ENCODE data around the gene PSMG4. TPM values are rescaled to one million over a fixed set of nuclear protein-coding genes. Genes with fewer than 3 reads are reported as not detected.

The PSMG4 gene
- total RNA-seq, 2 experiments from 2014 or later = 26.8 to 29.1 TPM

DNA sequence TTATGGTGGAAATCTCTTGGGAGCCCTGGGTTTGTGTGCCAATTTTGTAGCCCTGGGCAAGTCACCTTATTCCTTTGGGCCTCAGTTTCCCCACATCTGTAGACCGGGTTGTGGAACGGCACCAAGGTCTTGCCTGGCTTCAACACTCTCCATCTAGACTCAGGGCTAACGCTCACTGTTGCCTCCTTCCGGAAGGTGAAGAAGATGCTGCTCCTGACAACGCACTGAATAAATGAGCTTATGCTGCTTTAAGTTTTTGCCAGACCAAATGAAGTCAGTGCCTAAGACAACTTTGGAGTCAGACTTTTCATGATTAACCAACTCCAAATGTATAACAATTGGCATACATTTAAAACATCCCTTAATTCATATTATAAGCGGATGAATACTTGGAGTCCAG lies 53.1 kb downstream of the PSMG4 start:
- peaks cover 7% of the 10 kb centered on the region for H3K27me3 Mint-ChIP-seq
- H3K36me3 Mint-ChIP-seq = no peaks in the 10 kb centered on the region
- ATAC-seq (ENCODE audit: low read depth) (no peak), DNase-seq (no peak)
- H3K9me3 Mint-ChIP-seq = no peaks in the 10 kb centered on the region
- H3K4me1 Mint-ChIP-seq = no peaks in the 10 kb centered on the region
- no peak overlapping the region for H3K27ac Mint-ChIP-seq
- no peak overlapping the region for H3K4me3 Mint-ChIP-seq
- POLR2A ChIA-PET = no interaction called here

DNA sequence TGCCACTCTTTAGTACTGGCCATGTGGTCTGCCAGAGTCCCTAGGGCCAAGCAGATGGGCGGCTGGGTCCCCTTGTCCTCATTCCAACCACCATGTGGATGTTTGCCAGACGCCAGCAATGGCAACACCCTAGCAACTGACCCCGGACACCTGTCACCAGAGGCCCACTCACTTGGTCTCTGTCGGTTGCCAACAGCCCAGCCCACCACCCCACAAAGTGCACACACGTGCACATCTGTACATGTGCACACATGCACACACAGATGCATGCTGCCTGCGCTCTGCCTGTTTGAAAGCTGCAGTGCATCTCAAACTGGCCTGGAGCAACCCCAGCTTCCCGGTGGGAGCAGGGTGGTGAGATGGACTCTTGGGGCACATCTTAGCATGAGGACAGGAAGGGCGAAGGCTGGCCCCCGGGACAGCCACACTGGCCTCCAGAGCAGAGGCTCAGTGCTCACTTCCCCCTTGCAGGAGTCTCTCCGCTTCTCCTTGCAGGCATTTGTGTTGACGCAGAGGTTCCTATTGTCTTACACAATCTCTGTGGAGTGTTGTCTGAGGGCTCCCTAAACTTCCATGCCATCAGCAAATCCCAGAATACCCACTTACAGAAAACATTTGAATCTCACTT lies 54.0 kb downstream of the PSMG4 start:
- Mint-ChIP-seq H3K4me1 (peaks cover 2% of the 10 kb centered on the region), H3K27me3 (peaks cover 14% of the 10 kb centered on the region), H3K4me3 (no peak overlapping the region), H3K36me3 (no peaks in the 10 kb centered on the region), H3K9me3 (no peaks in the 10 kb centered on the region), H3K27ac (no peak overlapping the region)
- POLR2A ChIA-PET = no interaction called here
- DNase-seq (no peak), ATAC-seq (ENCODE audit: low read depth) (no peak)

DNA sequence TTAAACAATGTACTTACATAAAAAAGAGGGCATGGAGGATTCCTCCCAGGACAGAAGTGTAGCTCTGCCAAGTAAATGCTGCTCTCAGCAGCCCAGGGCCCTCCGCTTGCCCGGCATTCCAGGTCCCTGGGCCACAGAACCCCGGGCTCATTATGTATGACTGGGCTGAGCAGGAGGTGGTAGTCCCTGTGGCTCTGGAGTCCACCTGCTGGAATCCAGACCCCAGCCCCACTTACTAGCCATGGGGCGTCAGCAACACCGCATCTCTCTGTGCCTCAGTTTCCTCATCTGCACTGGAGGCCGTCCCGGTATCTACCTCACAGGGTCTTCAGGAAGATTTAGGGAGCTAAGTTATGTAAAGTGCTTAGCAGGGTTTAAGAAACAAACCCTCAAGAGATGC lies 55.4 kb downstream of the PSMG4 start:
- Mint-ChIP-seq H3K9me3 (no peaks in the 10 kb centered on the region), H3K27me3 (peaks cover 21% of the 10 kb centered on the region), H3K27ac (no peak overlapping the region), H3K36me3 (no peaks in the 10 kb centered on the region), H3K4me1 (peaks cover 14% of the 10 kb centered on the region), H3K4me3 (no peak overlapping the region)
- DNase-seq = no peak
- ATAC-seq (ENCODE audit: low read depth) = no peak
- POLR2A ChIA-PET = no interaction called here

- no peak for ATAC-seq (ENCODE audit: low read depth)
- H3K9me3 Mint-ChIP-seq = no peaks in the 10 kb centered on the region
- no peak overlapping the region for H3K4me3 Mint-ChIP-seq
- no peaks in the 10 kb centered on the region for H3K36me3 Mint-ChIP-seq
- DNase-seq = no peak
- H3K27me3 Mint-ChIP-seq = peaks cover 22% of the 10 kb centered on the region
- POLR2A ChIA-PET = no interaction called here
- H3K4me1 Mint-ChIP-seq = peaks cover 14% of the 10 kb centered on the region
- no peak overlapping the region for H3K27ac Mint-ChIP-seq
These were observed 56.1 kb downstream of the PSMG4 start for GRCh38 chr6:3314621-3315467.

DNA sequence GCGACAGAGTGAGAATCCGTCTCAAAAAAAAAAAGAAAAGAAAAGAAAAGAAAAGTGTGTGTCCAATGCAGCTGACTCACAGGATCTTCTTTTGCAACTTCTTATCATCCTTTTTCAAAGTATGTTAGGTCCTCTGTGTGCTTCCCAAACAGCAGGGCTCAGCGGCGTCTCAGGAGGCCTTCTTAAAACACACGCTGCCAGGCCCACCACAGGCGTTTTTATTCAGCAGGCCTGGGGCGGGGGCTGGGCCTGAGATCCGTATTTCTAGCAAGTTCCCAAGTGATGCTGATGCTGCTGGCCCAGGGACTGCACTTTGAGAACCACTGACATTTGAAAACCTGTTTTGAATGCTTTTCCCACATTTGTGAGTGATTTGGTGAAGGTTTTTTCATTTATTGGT lies 57.1 kb downstream of the PSMG4 start:
- Mint-ChIP-seq H3K4me1 (peaks cover 14% of the 10 kb centered on the region), H3K27ac (no peak overlapping the region), H3K27me3 (peaks cover 22% of the 10 kb centered on the region), H3K9me3 (no peaks in the 10 kb centered on the region), H3K4me3 (no peak overlapping the region), H3K36me3 (no peaks in the 10 kb centered on the region)
- POLR2A ChIA-PET = no interaction called here
- DNase-seq (no peak), ATAC-seq (ENCODE audit: low read depth) (no peak)

DNA sequence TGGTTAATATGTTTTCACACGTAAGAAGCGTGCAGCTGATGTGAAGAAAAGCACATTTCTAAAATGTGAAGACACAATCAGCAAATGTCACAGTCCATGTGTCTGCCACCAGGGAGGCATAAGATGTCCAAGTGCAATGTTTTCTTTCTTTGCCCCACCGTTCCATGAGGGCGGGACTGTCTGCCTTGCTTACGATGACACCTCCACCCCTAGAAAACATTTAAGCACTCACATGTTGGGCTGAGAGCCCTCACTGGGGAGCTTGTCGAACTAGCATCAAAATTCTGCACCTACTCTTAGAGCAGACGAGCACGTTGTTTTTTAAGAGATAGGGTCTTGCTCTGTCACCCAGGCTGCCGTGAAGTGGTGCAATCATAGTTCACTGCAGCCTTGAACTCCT lies 57.6 kb downstream of the PSMG4 start:
- Mint-ChIP-seq H3K27ac (no peak overlapping the region), H3K9me3 (no peaks in the 10 kb centered on the region), H3K4me3 (no peak overlapping the region), H3K36me3 (no peaks in the 10 kb centered on the region), H3K27me3 (peaks cover 22% of the 10 kb centered on the region), H3K4me1 (peaks cover 14% of the 10 kb centered on the region)
- POLR2A ChIA-PET = no interaction called here
- ATAC-seq (ENCODE audit: low read depth) (no peak), DNase-seq (no peak)

GRCh38 chr6:3316818-3317217 lies 58.1 kb downstream of the PSMG4 start:
- Mint-ChIP-seq H3K27ac (no peak overlapping the region), H3K36me3 (no peaks in the 10 kb centered on the region), H3K4me1 (peaks cover 14% of the 10 kb centered on the region), H3K9me3 (no peaks in the 10 kb centered on the region), H3K27me3 (peaks cover 22% of the 10 kb centered on the region), H3K4me3 (no peak overlapping the region)
- no peak for ATAC-seq (ENCODE audit: low read depth)
- POLR2A ChIA-PET = no interaction called here
- no peak for DNase-seq

Other genes with a start within 250 kb of the PSMG4 start
- 10 to 100 TPM; 31.9 to 32.6 TPM for gene RIPK1, start 190.5 kb upstream of the PSMG4 start, total RNA-seq
- 1 to 10 TPM; 7.7 to 8.4 TPM for gene BPHL, start 140.2 kb upstream of the PSMG4 start, total RNA-seq
- gene TUBB2A, start 101.4 kb upstream of the PSMG4 start, total RNA-seq = 1 to 10 TPM; 1.9 to 2.2 TPM
- not detected for gene TUBB2B, start 31.3 kb upstream of the PSMG4 start, total RNA-seq
- gene SLC22A23, start 198.1 kb downstream of the PSMG4 start, total RNA-seq = 1 to 10 TPM in 1 of 2 experiments, under 1 TPM in 1; 0.82 to 1.2 TPM